GM12878 (cell line): ENCODE results near the gene SLC16A10. TPM values are rescaled to one million over a fixed set of nuclear protein-coding genes. Genes with fewer than 3 reads are reported as not detected.

Experiments
- ATAC-seq: fragments of 200-7000 bp; cut with Tn5 transposase; 3 replicates; pipeline ENCODE4 v1.9.1; 2020; ENCODE audit warnings: mild to moderate bottlenecking, moderate library complexity
- BruUV-seq: library from RNA; stranded (reverse); fragments of 400-500 nt; replicated peaks from 2 replicates; lab custom pipeline; 2021; lab: Mats Ljungman, UMichigan
- CTCF ChIA-PET: fragments of 300-600 bp; sonication (Branson Sonifier 250); formaldehyde crosslinking; extraction: SDS; loops from one replicate; lab custom pipeline; 2021; ENCODE audit warnings: inconsistent platforms; lab: Yijun Ruan, JAX
- POLR2A ChIA-PET: fragments of 350-600 bp; formaldehyde crosslinking; extraction: SDS; loops from one replicate; lab custom pipeline; 2021; ENCODE audit warnings: inconsistent platforms; lab: Charles Lee
- RAD21 ChIA-PET: fragments of 300-600 bp; sonication (Branson Sonifier 250); formaldehyde crosslinking; loops from one replicate; lab custom pipeline; 2023; ENCODE audit warnings: antibody characterized with exemption; ENCODE audit not compliant: unreplicated experiment; lab: Charles Lee
- SMC1A ChIA-PET: fragments of 300-600 bp; sonication (Branson Sonifier 250); formaldehyde crosslinking; loops from one replicate; lab custom pipeline; 2023; ENCODE audit not compliant: unreplicated experiment, uncharacterized antibody; lab: Charles Lee
- DNase-seq: peaks from one replicate; pipeline ENCODE4 v3.0.0-alpha.2; 2011; ENCODE audit warnings: low read depth, low spot score
- FAIRE-seq: peaks from 3 replicates; lab custom pipeline; 2011; peaks lifted over from hg19 to GRCh38; lab: Jason Lieb, UNC
- H2AFZ ChIP-seq: 2 replicates; pipeline ENCODE4 v1.6.0; 2011; ENCODE audit warnings: low read depth, low read length, control low read depth; ENCODE audit not compliant: control insufficient read depth
- H3K27ac ChIP-seq: 2 replicates; pipeline ENCODE4 v1.5.1; 2011; ENCODE audit warnings: control low read depth; ENCODE audit not compliant: control insufficient read depth, insufficient read depth
- H3K27me3 ChIP-seq, 2 experiments: replicated peaks in 1 of 2; 2 replicates each; pipeline versions ENCODE4 v1.6.0 to v1.6.1; 2011; ENCODE audit warnings: low read length in 1 of 2; ENCODE audit not compliant: control insufficient read depth in 2 of 2, insufficient read depth in 2 of 2
- H3K36me3 ChIP-seq, 2 experiments: 2 replicates each; pipeline ENCODE4 v1.5.1; 2011; ENCODE audit warnings: low read length in 1 of 2; ENCODE audit not compliant: control insufficient read depth in 2 of 2, insufficient read depth in 2 of 2
- H3K4me1 ChIP-seq: 2 replicates; pipeline ENCODE4 v1.6.1; 2011; ENCODE audit warnings: mild to moderate bottlenecking, low read length, moderate library complexity, mixed read lengths; ENCODE audit not compliant: control insufficient read depth, insufficient read depth
- H3K4me2 ChIP-seq: 2 replicates; pipeline ENCODE4 v1.6.0; 2011; ENCODE audit warnings: control low read depth; ENCODE audit not compliant: control insufficient read depth, insufficient read depth
- H3K4me3 ChIP-seq: fragments of 200-600 bp; sonication (generic); 2 replicates; pipeline ENCODE4 v1.5.1; 2016
- H3K79me2 ChIP-seq: 2 replicates; pipeline ENCODE4 v1.6.0; 2011; ENCODE audit warnings: low read length; ENCODE audit not compliant: control insufficient read depth, insufficient read depth
- H3K9ac ChIP-seq: 2 replicates; pipeline ENCODE4 v1.8.0; 2011; ENCODE audit warnings: low read length, control low read depth, mixed read lengths; ENCODE audit not compliant: control insufficient read depth, insufficient read depth
- H3K9me3 ChIP-seq: replicated peaks from 3 replicates; pipeline ENCODE4 v1.5.1; 2011; ENCODE audit warnings: mild to moderate bottlenecking, low read length; ENCODE audit not compliant: control insufficient read depth, insufficient read depth
- H4K20me1 ChIP-seq: 2 replicates; pipeline ENCODE4 v1.6.0; 2011; ENCODE audit not compliant: control insufficient read depth, insufficient read depth
- BACH1 ChIP-seq: fragments of 450-650 bp; IDR thresholded peaks from 2 replicates; pipeline ENCODE4 v1.6.1; 2017; ENCODE audit warnings: mild to moderate bottlenecking, borderline replicate concordance
- JUND ChIP-seq: IDR thresholded peaks from 2 replicates; pipeline ENCODE4 v1.6.1; 2012; ENCODE audit warnings: low read depth, mild to moderate bottlenecking, low read length, improper control_type of control experiment, moderate library complexity
- NFIC ChIP-seq: IDR thresholded peaks from 2 replicates; pipeline ENCODE4 v1.6.1; 2012; ENCODE audit warnings: low read depth, mild to moderate bottlenecking, inconsistent platforms, low read length, moderate library complexity
- POLR2AphosphoS5 ChIP-seq: IDR thresholded peaks from 2 replicates; pipeline ENCODE4 v1.6.1; 2011; ENCODE audit warnings: mild to moderate bottlenecking, low read length, inconsistent platforms
- RAD21 ChIP-seq: IDR thresholded peaks from 2 replicates; pipeline ENCODE4 v1.6.1; 2011; ENCODE audit warnings: mild to moderate bottlenecking, low read depth, low read length, moderate library complexity; ENCODE audit not compliant: insufficient read depth
- SIN3A ChIP-seq: IDR thresholded peaks from 2 replicates; pipeline ENCODE4 v1.6.1; 2012; ENCODE audit warnings: low read depth, low read length, improper control_type of control experiment
- ZNF217 ChIP-seq: fragments of 450-650 bp; IDR thresholded peaks from 2 replicates; pipeline ENCODE4 v1.6.1; 2017; ENCODE audit warnings: antibody characterized with exemption, mild to moderate bottlenecking
- ZSCAN29 ChIP-seq: fragments of 450-650 bp; IDR thresholded peaks from 2 replicates; pipeline ENCODE4 v1.6.1; 2017; ENCODE audit warnings: mild to moderate bottlenecking, moderate library complexity
- WGBS: methylation state at CpG from one replicate; pipeline ENCODE4 v1.1.6; 2016; ENCODE audit warnings: low lambda C conversion rate; ENCODE audit not compliant: insufficient replicate concordance, insufficient coverage; ENCODE audit errors: missing lambda C conversion rate; 5-methylcytosine and 5-hydroxymethylcytosine counted together
- in situ Hi-C: fragments of 300-500 bp; cut with MboI; formaldehyde crosslinking; loops from 9 replicates; pipeline ENCODE4 v1.14.3; 2018; ENCODE audit warnings: mixed read lengths
- intact Hi-C: fragments of 100-400 bp; cut with micrococcal nuclease; formaldehyde crosslinking; loops from one replicate; pipeline ENCODE4 v1.14.2; 2022; ENCODE audit not compliant: unreplicated experiment
- polyA plus RNA-seq, 11 experiments: library from polyadenylated mRNA; depleted of rRNA in 4 of 11; unstranded in 6 of 11; stranded (reverse) in 5 of 11; fragments of >200 nt; fragmentation: Nextera tagmentation in 4 of 11; fragmentation: Illumina TruSeq in 1 of 11; extraction: Ambion mirVana in 4 of 11; extraction: Trizol in 1 of 11; gene quantifications; 1 replicate in 1 of 11; 2 replicates in 10 of 11; pipeline versions ENCODE4 v1.2.1 to v1.2.3, GENCODE V29; 2011 to 2016; ENCODE audit warnings: inconsistent platforms in 2 of 11, missing spikeins in 2 of 11, low read depth in 1 of 11
- total RNA-seq, 4 experiments: library from RNA; depleted of rRNA in 3 of 4; stranded (reverse); fragments of >200 nt in 3 of 4; fragmentation: Illumina TruSeq in 1 of 4; extraction: Trizol in 1 of 4; gene quantifications; 2 replicates each; pipeline versions ENCODE4 v1.2.1 to v1.2.3, GENCODE V29; 2013 to 2021
- TF ChIP-seq, protein P1 (sequence below): IDR thresholded peaks from 2 replicates; pipeline ENCODE4 v1.6.1; 2012; ENCODE audit warnings: mild to moderate bottlenecking, low read depth, low read length
- TF ChIP-seq, protein P2 (sequence below): fragments of 450-650 bp; IDR thresholded peaks from 2 replicates; pipeline ENCODE4 v1.6.1; 2017; ENCODE audit warnings: borderline replicate concordance
- TF ChIP-seq, protein P3 (sequence below): IDR thresholded peaks from 2 replicates; pipeline ENCODE4 v1.6.1; 2011; ENCODE audit warnings: low read depth, low read length, improper control_type of control experiment, borderline replicate concordance

Gene SLC16A10
- total and polyA plus RNA-seq, 10 of the 15 experiments (the other 5 are each of a cell fraction or from before 2014, with no cell fraction given) = 2.3 to 19.0 (median 8.0) TPM

DNA sequence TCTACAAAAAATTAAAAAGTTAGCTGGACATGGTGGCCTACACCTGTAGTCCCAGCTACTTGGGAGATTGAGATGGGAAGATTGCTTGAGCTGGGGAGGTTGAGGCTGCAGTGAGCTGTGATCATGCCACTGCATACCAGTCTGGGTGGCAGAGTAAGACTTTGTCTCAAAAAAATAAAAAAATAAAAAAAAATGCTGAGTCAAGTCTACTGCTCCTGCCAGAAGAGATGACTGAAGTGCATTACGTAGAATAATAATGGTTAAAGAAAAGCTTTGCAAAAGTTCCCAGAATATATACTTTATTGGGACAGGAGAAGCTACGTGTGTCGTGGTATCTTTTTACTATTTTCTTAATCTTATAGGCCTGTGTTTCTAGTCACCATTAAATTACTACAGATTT lies 125.3 kb downstream of the SLC16A10 start:
- SMC1A ChIA-PET = interaction anchor here (0.6 to 3.8 kb wide), 5 partner anchors 11 to 445 kb away, joined by 3 to 20 read pairs (median 3); no protein-coding TSS in a partner anchor
- Histone ChIP-seq H3K79me2 (no peaks in the 10 kb centered on the region), H3K4me2 (no peak overlapping the region), H3K36me3 (no peaks in the 10 kb centered on the region), H4K20me1 (no peaks in the 10 kb centered on the region), H3K27me3 (no peaks in the 10 kb centered on the region; a peak in 1 of 4 replicates), H3K4me3 (no peak overlapping the region), H3K4me1 (no peaks in the 10 kb centered on the region), H3K9me3 (no peaks in the 10 kb centered on the region), H2AFZ (no peak overlapping the region), H3K9ac (no peak overlapping the region), H3K27ac (no peak overlapping the region)
- no peak for DNase-seq
- FAIRE-seq = no peak
- no peak for ATAC-seq
- no peak for TF ChIP-seq BACH1
- TF ChIP-seq, protein P1, sequence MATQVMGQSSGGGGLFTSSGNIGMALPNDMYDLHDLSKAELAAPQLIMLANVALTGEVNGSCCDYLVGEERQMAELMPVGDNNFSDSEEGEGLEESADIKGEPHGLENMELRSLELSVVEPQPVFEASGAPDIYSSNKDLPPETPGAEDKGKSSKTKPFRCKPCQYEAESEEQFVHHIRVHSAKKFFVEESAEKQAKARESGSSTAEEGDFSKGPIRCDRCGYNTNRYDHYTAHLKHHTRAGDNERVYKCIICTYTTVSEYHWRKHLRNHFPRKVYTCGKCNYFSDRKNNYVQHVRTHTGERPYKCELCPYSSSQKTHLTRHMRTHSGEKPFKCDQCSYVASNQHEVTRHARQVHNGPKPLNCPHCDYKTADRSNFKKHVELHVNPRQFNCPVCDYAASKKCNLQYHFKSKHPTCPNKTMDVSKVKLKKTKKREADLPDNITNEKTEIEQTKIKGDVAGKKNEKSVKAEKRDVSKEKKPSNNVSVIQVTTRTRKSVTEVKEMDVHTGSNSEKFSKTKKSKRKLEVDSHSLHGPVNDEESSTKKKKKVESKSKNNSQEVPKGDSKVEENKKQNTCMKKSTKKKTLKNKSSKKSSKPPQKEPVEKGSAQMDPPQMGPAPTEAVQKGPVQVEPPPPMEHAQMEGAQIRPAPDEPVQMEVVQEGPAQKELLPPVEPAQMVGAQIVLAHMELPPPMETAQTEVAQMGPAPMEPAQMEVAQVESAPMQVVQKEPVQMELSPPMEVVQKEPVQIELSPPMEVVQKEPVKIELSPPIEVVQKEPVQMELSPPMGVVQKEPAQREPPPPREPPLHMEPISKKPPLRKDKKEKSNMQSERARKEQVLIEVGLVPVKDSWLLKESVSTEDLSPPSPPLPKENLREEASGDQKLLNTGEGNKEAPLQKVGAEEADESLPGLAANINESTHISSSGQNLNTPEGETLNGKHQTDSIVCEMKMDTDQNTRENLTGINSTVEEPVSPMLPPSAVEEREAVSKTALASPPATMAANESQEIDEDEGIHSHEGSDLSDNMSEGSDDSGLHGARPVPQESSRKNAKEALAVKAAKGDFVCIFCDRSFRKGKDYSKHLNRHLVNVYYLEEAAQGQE = no peak
- TF ChIP-seq JUND = no peak
- TF ChIP-seq SIN3A = no peak
- no peak for TF ChIP-seq ZNF217
- TF ChIP-seq, protein P2, sequence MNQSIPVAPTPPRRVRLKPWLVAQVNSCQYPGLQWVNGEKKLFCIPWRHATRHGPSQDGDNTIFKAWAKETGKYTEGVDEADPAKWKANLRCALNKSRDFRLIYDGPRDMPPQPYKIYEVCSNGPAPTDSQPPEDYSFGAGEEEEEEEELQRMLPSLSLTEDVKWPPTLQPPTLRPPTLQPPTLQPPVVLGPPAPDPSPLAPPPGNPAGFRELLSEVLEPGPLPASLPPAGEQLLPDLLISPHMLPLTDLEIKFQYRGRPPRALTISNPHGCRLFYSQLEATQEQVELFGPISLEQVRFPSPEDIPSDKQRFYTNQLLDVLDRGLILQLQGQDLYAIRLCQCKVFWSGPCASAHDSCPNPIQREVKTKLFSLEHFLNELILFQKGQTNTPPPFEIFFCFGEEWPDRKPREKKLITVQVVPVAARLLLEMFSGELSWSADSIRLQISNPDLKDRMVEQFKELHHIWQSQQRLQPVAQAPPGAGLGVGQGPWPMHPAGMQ = no peak
- no peak for TF ChIP-seq POLR2AphosphoS5
- TF ChIP-seq, protein P3, sequence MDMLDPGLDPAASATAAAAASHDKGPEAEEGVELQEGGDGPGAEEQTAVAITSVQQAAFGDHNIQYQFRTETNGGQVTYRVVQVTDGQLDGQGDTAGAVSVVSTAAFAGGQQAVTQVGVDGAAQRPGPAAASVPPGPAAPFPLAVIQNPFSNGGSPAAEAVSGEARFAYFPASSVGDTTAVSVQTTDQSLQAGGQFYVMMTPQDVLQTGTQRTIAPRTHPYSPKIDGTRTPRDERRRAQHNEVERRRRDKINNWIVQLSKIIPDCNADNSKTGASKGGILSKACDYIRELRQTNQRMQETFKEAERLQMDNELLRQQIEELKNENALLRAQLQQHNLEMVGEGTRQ = no peak
- TF ChIP-seq ZSCAN29 = no peak
- no peak for TF ChIP-seq RAD21
- no peak for TF ChIP-seq NFIC
- in situ Hi-C loops (loop anchor here (5.0 kb wide), 3 partner anchors 155 to 685 kb away; no protein-coding TSS in a partner anchor), intact Hi-C loops (no loop called here)
- CTCF ChIA-PET = interaction anchor here (0.6 to 3.3 kb wide), 10 partner anchors 10 to 831 kb away, joined by 3 to 15 read pairs (median 4); no protein-coding TSS in a partner anchor
- 40% methylated on average over 3 of the region's 3 CpGs for WGBS
- no TSS peak for BruUV-seq
- RAD21 ChIA-PET = interaction anchor here (0.7 to 1.9 kb wide), 3 partner anchors 201 to 266 kb away, joined by 3 to 6 read pairs (median 3); no protein-coding TSS in a partner anchor
- POLR2A ChIA-PET = no interaction called here
